K562 (cell line): ENCODE results near the gene GPR152. TPM values are rescaled to one million over a fixed set of nuclear protein-coding genes. Genes with fewer than 3 reads are reported as not detected.

Source experiments
- COPS2 ChIP-seq: fragments of 450-650 bp; conservative IDR thresholded peaks from 2 replicates; pipeline ENCODE4 v1.6.1; 2016; ENCODE audit warnings: mild to moderate bottlenecking, moderate library complexity
- CTBP1 ChIP-seq: fragments of 450-650 bp; IDR thresholded peaks from 2 replicates; pipeline ENCODE4 v1.6.1; 2016; ENCODE audit warnings: borderline replicate concordance
- FOXA1 ChIP-seq: fragments of 450-650 bp; IDR thresholded peaks from 2 replicates; pipeline ENCODE4 v1.6.1; 2016; ENCODE audit warnings: mild to moderate bottlenecking, borderline replicate concordance
- HMG20B ChIP-seq: fragments of 250-450 bp; sonication (Bioruptor Pico); IDR thresholded peaks from 2 replicates; pipeline ENCODE4 v1.5.0; 2021; ENCODE audit warnings: mild to moderate bottlenecking
- HMGN3 ChIP-seq: IDR thresholded peaks from 2 replicates; pipeline ENCODE4 v1.6.1; 2011; ENCODE audit warnings: borderline replicate concordance, low read depth, mild to moderate bottlenecking, mixed read lengths, low read length; ENCODE audit not compliant: insufficient read length; ENCODE audit errors: extremely low read depth
- NFATC3 ChIP-seq: fragments of 450-650 bp; IDR thresholded peaks from 2 replicates; pipeline ENCODE4 v1.6.1; 2017; ENCODE audit warnings: mild to moderate bottlenecking
- PHF8 ChIP-seq: fragments of 200-600 bp; sonication (generic); IDR thresholded peaks from 2 replicates; pipeline ENCODE4 v1.6.1; 2012; ENCODE audit warnings: mixed run types, mild to moderate bottlenecking, inconsistent platforms, low read length, moderate library complexity, borderline replicate concordance
- RB1 ChIP-seq: fragments of 450-650 bp; IDR thresholded peaks from 2 replicates; pipeline ENCODE4 v1.6.1; 2017; ENCODE audit warnings: low read depth, mild to moderate bottlenecking
- RBM39 ChIP-seq: fragments of 200-400 bp; formaldehyde crosslinking; optimal IDR thresholded peaks from 2 replicates; pipeline ENCODE3; 2018; ENCODE audit warnings: low read depth, low read length
- SMARCA5 ChIP-seq: fragments of 450-650 bp; IDR thresholded peaks from 2 replicates; pipeline ENCODE4 v1.6.1; 2016
- SNRNP70 ChIP-seq: fragments of 200-400 bp; formaldehyde crosslinking; optimal IDR thresholded peaks from 2 replicates; pipeline ENCODE3; 2017; ENCODE audit warnings: low read depth, low read length
- SREBF2 ChIP-seq: sonication (generic); formaldehyde crosslinking; IDR thresholded peaks from 2 replicates; pipeline ENCODE4 v1.4.0; 2020; ENCODE audit warnings: mild to moderate bottlenecking, missing genetic modification reagents
- XRCC3 ChIP-seq: fragments of 450-650 bp; IDR thresholded peaks from 2 replicates; pipeline ENCODE4 v1.6.1; 2017; ENCODE audit warnings: mild to moderate bottlenecking, moderate library complexity
- polyA plus RNA-seq, 8 experiments: library from polyadenylated mRNA; depleted of rRNA in 4 of 8; stranded (reverse) in 5 of 8; unstranded in 3 of 8; fragments of >200 nt; fragmentation: Nextera tagmentation in 2 of 8; fragmentation: Illumina TruSeq in 1 of 8; extraction: Ambion mirVana in 2 of 8; extraction: Trizol in 1 of 8; gene quantifications; 2 replicates each; pipeline versions ENCODE4 v1.2.1 to v1.2.3, GENCODE V29; 2011 to 2014; ENCODE audit warnings: inconsistent platforms in 1 of 8, missing spikeins in 1 of 8
- total RNA-seq, 7 experiments: library from RNA; depleted of rRNA in 6 of 7; stranded (reverse); fragments of >200 nt in 6 of 7; fragmentation: Illumina TruSeq in 2 of 7; extraction: Trizol in 2 of 7; gene quantifications; 2 replicates each; pipeline versions ENCODE4 v1.2.1 to v1.2.3, GENCODE V29; 2011 to 2021; ENCODE audit warnings: low replicate concordance in 1 of 7
- TF ChIP-seq, protein P1 (sequence below), 2 experiments: fragments of 450-650 bp in 1 of 2; IDR thresholded peaks; 2 replicates each; pipeline ENCODE4 v1.6.1; 2011 to 2017; ENCODE audit warnings: low read depth in 2 of 2, antibody characterized with exemption in 1 of 2, borderline replicate concordance in 1 of 2, low read length in 1 of 2, mild to moderate bottlenecking in 1 of 2, mixed read lengths in 1 of 2; ENCODE audit not compliant: control insufficient read depth in 1 of 2
- TF ChIP-seq, protein P2 (sequence below): fragments of 250-450 bp; sonication (Bioruptor Pico); IDR thresholded peaks from 2 replicates; pipeline ENCODE4 v1.8.0; 2022; ENCODE audit warnings: inconsistent platforms
- TF ChIP-seq, protein P3 (sequence below): sonication (generic); formaldehyde crosslinking; IDR thresholded peaks from 2 replicates; pipeline ENCODE4 v1.8.0; 2022; ENCODE audit warnings: missing genetic modification reagents, mild to moderate bottlenecking, borderline replicate concordance
- TF ChIP-seq, protein P4 (sequence below): sonication (generic); formaldehyde crosslinking; IDR thresholded peaks from 2 replicates; pipeline ENCODE4 v1.8.0; 2022; ENCODE audit warnings: missing genetic modification reagents, mild to moderate bottlenecking, moderate library complexity, borderline replicate concordance

GPR152 gene
- total and polyA plus RNA-seq, 9 of the 15 experiments (the other 6 are each of a cell fraction or from before 2014, with no cell fraction given), result not detected

DNA sequence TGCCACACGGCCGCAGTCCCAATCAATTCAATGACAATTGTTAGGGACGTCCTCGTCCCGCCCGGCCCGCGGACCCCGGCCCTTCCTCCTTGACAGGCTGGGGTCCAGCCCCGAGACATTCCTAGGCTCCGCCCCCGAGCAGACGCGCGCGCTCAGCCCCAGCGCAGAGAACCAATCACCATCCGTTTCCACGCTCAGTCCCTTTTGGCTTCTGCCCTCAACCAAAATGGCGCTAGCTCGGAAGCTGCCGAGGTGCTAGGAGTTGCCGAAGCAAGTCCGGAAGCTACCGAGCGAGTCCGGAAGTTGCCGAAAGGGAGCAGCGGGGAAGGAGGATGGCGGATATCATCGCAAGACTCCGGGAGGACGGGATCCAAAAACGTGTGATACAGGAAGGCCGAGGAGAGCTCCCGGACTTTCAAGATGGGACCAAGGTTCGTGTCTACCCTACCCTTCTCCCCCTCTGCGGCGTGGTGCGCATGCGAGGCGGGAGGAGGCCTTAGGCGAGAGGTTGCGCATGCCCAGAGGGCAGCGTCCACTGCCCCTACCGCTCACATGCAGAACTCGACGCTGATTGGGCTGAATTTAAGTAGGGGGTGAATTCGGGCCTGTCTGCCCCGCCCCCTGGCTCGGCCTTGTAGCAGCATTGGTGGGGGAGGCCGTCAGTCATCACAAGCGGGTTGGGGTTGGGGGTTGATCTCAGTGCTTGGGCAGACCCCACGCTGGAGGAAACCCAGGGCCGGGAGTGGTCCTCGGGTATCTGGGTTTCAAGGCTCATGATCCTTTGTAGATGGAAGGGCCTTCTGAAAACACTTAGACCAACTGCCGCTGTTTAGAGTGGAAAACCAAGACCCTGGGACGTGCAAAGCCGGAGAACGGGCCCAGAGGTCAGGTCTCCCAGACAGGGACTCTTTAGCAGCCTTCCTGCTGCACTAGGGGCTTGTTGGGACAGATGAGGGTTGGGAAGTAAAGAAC is 30.6 kb upstream of the GPR152 start, which contains the start of gene AIP (continued):
- TF ChIP-seq, protein P1, sequence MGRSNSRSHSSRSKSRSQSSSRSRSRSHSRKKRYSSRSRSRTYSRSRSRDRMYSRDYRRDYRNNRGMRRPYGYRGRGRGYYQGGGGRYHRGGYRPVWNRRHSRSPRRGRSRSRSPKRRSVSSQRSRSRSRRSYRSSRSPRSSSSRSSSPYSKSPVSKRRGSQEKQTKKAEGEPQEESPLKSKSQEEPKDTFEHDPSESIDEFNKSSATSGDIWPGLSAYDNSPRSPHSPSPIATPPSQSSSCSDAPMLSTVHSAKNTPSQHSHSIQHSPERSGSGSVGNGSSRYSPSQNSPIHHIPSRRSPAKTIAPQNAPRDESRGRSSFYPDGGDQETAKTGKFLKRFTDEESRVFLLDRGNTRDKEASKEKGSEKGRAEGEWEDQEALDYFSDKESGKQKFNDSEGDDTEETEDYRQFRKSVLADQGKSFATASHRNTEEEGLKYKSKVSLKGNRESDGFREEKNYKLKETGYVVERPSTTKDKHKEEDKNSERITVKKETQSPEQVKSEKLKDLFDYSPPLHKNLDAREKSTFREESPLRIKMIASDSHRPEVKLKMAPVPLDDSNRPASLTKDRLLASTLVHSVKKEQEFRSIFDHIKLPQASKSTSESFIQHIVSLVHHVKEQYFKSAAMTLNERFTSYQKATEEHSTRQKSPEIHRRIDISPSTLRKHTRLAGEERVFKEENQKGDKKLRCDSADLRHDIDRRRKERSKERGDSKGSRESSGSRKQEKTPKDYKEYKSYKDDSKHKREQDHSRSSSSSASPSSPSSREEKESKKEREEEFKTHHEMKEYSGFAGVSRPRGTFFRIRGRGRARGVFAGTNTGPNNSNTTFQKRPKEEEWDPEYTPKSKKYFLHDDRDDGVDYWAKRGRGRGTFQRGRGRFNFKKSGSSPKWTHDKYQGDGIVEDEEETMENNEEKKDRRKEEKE (IDR thresholded peaks at IDR 0.05; ENCODE audit: borderline replicate concordance in 1 of 2, control insufficient read depth in 1 of 2, low read depth in 2 of 2, low read length in 1 of 2), result no peak
- TF ChIP-seq SNRNP70, result no peak
- TF ChIP-seq HMG20B (CRISPR knock-in tag), result no peak
- no peak for TF ChIP-seq NFATC3
- TF ChIP-seq, protein P2, sequence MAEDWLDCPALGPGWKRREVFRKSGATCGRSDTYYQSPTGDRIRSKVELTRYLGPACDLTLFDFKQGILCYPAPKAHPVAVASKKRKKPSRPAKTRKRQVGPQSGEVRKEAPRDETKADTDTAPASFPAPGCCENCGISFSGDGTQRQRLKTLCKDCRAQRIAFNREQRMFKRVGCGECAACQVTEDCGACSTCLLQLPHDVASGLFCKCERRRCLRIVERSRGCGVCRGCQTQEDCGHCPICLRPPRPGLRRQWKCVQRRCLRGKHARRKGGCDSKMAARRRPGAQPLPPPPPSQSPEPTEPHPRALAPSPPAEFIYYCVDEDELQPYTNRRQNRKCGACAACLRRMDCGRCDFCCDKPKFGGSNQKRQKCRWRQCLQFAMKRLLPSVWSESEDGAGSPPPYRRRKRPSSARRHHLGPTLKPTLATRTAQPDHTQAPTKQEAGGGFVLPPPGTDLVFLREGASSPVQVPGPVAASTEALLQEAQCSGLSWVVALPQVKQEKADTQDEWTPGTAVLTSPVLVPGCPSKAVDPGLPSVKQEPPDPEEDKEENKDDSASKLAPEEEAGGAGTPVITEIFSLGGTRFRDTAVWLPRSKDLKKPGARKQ, result no peak
- TF ChIP-seq SMARCA5, result no peak
- no peak for TF ChIP-seq SREBF2
- no peak for TF ChIP-seq HMGN3
- TF ChIP-seq PHF8, result peak; percentile 70; the same call in 1 of the 2 replicates
- TF ChIP-seq, protein P3, sequence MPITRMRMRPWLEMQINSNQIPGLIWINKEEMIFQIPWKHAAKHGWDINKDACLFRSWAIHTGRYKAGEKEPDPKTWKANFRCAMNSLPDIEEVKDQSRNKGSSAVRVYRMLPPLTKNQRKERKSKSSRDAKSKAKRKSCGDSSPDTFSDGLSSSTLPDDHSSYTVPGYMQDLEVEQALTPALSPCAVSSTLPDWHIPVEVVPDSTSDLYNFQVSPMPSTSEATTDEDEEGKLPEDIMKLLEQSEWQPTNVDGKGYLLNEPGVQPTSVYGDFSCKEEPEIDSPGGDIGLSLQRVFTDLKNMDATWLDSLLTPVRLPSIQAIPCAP (CRISPR knock-in tag), result peak; percentile 99
- TF ChIP-seq, protein P4, sequence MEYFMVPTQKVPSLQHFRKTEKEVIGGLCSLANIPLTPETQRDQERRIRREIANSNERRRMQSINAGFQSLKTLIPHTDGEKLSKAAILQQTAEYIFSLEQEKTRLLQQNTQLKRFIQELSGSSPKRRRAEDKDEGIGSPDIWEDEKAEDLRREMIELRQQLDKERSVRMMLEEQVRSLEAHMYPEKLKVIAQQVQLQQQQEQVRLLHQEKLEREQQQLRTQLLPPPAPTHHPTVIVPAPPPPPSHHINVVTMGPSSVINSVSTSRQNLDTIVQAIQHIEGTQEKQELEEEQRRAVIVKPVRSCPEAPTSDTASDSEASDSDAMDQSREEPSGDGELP (CRISPR knock-in tag), result peak; percentile 96
- TF ChIP-seq CTBP1, result peak; percentile 65; the same call in 1 of the 2 replicates
- TF ChIP-seq FOXA1, result no peak
- TF ChIP-seq COPS2, result no peak
- no peak for TF ChIP-seq RBM39
- TF ChIP-seq XRCC3, result no peak
- no peak; the same call in 1 of the 2 replicates for TF ChIP-seq RB1
